SU-DHL-6 (cell line): ENCODE measurements around the gene GRPEL1.

ENCODE experiments used
- H2AFZ ChIP-seq: fragments of 200-600 bp; sonication (generic); 2 replicates; pipeline ENCODE4 v1.6.1; 2014; ENCODE audit warnings: low read depth, mild to moderate bottlenecking, moderate library complexity, mixed read lengths, antibody characterized with exemption, low read length; ENCODE audit not compliant: severe bottlenecking
- H3F3A ChIP-seq: fragments of 200-600 bp; shearing (Covaris generic); 2 replicates; pipeline ENCODE4 v1.6.0; 2016; ENCODE audit warnings: antibody characterized with exemption, mild to moderate bottlenecking; ENCODE audit not compliant: insufficient read depth
- H3K27ac ChIP-seq: fragments of 200-600 bp; sonication (generic); 2 replicates; pipeline ENCODE4 v1.5.1; 2016; ENCODE audit warnings: low read depth, mild to moderate bottlenecking, low read length, moderate library complexity, mixed read lengths
- H3K27me3 ChIP-seq: fragments of 200-600 bp; sonication (generic), shearing (Covaris generic); 2 replicates; pipeline ENCODE4 v1.6.0; 2014; ENCODE audit warnings: mild to moderate bottlenecking, low read length
- H3K36me3 ChIP-seq: fragments of 200-600 bp; sonication (generic); 2 replicates; pipeline ENCODE4 v1.6.1; 2014; ENCODE audit warnings: mild to moderate bottlenecking, low read length, mixed read lengths
- H3K4me2 ChIP-seq: fragments of 300-600, 200-600 bp; shearing (Covaris generic), sonication (generic); 2 replicates; pipeline ENCODE4 v1.6.0; 2014; ENCODE audit warnings: low read length, low read depth, mild to moderate bottlenecking; ENCODE audit not compliant: poor library complexity, severe bottlenecking
- H3K4me3 ChIP-seq: fragments of 200-600 bp; sonication (generic); 2 replicates; pipeline ENCODE4 v1.5.1; 2014; ENCODE audit warnings: antibody characterized with exemption, low read length, mild to moderate bottlenecking, mixed read lengths; ENCODE audit not compliant: insufficient read depth, poor library complexity, severe bottlenecking
- H3K79me2 ChIP-seq: fragments of 200-600 bp; sonication (generic); 2 replicates; pipeline ENCODE4 v1.6.1; 2014; ENCODE audit warnings: mild to moderate bottlenecking, low read length, moderate library complexity; ENCODE audit not compliant: insufficient read depth
- H3K9ac ChIP-seq: fragments of 200-600 bp; sonication (generic); 2 replicates; pipeline ENCODE4 v1.7.0; 2014; ENCODE audit warnings: mild to moderate bottlenecking, low read length
- H3K9me2 ChIP-seq: fragments of 200-600 bp; sonication (generic); replicated peaks from 2 replicates; pipeline ENCODE4 v1.6.1; 2014; ENCODE audit warnings: low read length; ENCODE audit not compliant: insufficient read depth
- H3K9me3 ChIP-seq: fragments of 200-600 bp; sonication (generic); 2 replicates; pipeline ENCODE4 v1.6.1; 2014; ENCODE audit warnings: low read length, mixed read lengths; ENCODE audit not compliant: insufficient read depth
- H4K20me1 ChIP-seq: fragments of 200-600 bp; sonication (generic); 2 replicates; pipeline ENCODE4 v1.6.1; 2014; ENCODE audit warnings: low read depth, mild to moderate bottlenecking, antibody characterized with exemption, low read length, moderate library complexity, mixed read lengths
- CTCF ChIP-seq: fragments of 200-600 bp; sonication (generic); IDR thresholded peaks from one replicate; pipeline ENCODE4 v1.5.1; 2017; ENCODE audit warnings: antibody characterized with exemption, mild to moderate bottlenecking, low read length, moderate library complexity; ENCODE audit not compliant: insufficient read depth, poor library complexity, severe bottlenecking
- EZH2phosphoT487 ChIP-seq: fragments of 200-600 bp; sonication (generic), shearing (Covaris generic); conservative IDR thresholded peaks from 2 replicates; pipeline ENCODE4 v1.6.1; 2018; ENCODE audit warnings: mild to moderate bottlenecking, antibody characterized with exemption, low read length, moderate library complexity, mixed read lengths

The GRPEL1 gene

GRCh38 chr4:7043284-7044136 lies 24.4 kb downstream of the GRPEL1 start, which contains the start of gene TADA2B:
Gene TADA2B (plus strand): TSS chr4:7043372. CDS start chr4:7043580, 208 bp downstream.
- no peak for TF ChIP-seq EZH2phosphoT487
- TF ChIP-seq CTCF, result no peak

GRCh38 chr4:7042503-7043283 lies 25.2 kb downstream of the GRPEL1 start:
- Histone ChIP-seq H3K9ac (peak overlapping the region; percentile 48), H3K36me3 (no peaks in the 10 kb centered on the region), H2AFZ (peak overlapping the region; percentile 100), H3K79me2 (peaks cover 31% of the 10 kb centered on the region; the same call in 1 of the 2 replicates), H3K9me2 (no peaks in the 10 kb centered on the region), H3F3A (no peaks in the 10 kb centered on the region), H3K4me2 (peak overlapping the region; percentile 70), H4K20me1 (no peaks in the 10 kb centered on the region; the same call in 1 of the 2 replicates), H3K27ac (no peak overlapping the region), H3K27me3 (no peaks in the 10 kb centered on the region), H3K9me3 (no peaks in the 10 kb centered on the region), H3K4me3 (peak overlapping the region; percentile 49)
- TF ChIP-seq CTCF (no peak), EZH2phosphoT487 (no peak)

More at GRCh38 chr4:7043284-7044136, 24.4 kb downstream of the GRPEL1 start, which contains the start of gene TADA2B:
- no peaks in the 10 kb centered on the region for H3F3A ChIP-seq
- no peaks in the 10 kb centered on the region for H3K9me3 ChIP-seq
- H3K4me2 ChIP-seq, result peak within 1 kb of the TSS; percentile 78
- peaks cover 36% of the 10 kb centered on the region for H3K79me2 ChIP-seq
- H3K4me3 ChIP-seq, result peak within 1 kb of the TSS; percentile 67
- no peaks in the 10 kb centered on the region; the same call in 1 of the 2 replicates for H4K20me1 ChIP-seq
- peak within 1 kb of the TSS; percentile 1; the same call in 1 of the 2 replicates for H3K27ac ChIP-seq
- H3K9me2 ChIP-seq, result no peaks in the 10 kb centered on the region
- H3K9ac ChIP-seq, result peak within 1 kb of the TSS; percentile 77
- peak within 1 kb of the TSS; percentile 100 for H2AFZ ChIP-seq
- H3K36me3 ChIP-seq, result no peaks in the 10 kb centered on the region
- H3K27me3 ChIP-seq, result no peaks in the 10 kb centered on the region

- Histone ChIP-seq H3K4me2 (peak overlapping the region; percentile 70), H3K4me3 (no peak overlapping the region), H3K79me2 (peaks cover 26% of the 10 kb centered on the region; the same call in 1 of the 2 replicates), H3K9ac (peak overlapping the region; percentile 48), H3K36me3 (no peaks in the 10 kb centered on the region), H3F3A (no peaks in the 10 kb centered on the region), H3K27ac (no peak overlapping the region), H3K27me3 (no peaks in the 10 kb centered on the region), H3K9me2 (no peaks in the 10 kb centered on the region), H3K9me3 (no peaks in the 10 kb centered on the region), H2AFZ (peak overlapping the region; percentile 100), H4K20me1 (no peaks in the 10 kb centered on the region; the same call in 1 of the 2 replicates)
- TF ChIP-seq CTCF, result no peak
- no peak for TF ChIP-seq EZH2phosphoT487
Measured at GRCh38 chr4:7041801-7042502, 25.9 kb downstream of the GRPEL1 start.
